ENCODE measurements around the gene TES. TPM values are rescaled to one million over a fixed set of nuclear protein-coding genes. Genes with fewer than 3 reads are reported as not detected.

The TES gene
- total and polyA plus RNA-seq, 2 of the 13 experiments (the other 11 are each of a cell fraction or from before 2014, with no cell fraction given) = 21.6 to 23.0 TPM

DNA sequence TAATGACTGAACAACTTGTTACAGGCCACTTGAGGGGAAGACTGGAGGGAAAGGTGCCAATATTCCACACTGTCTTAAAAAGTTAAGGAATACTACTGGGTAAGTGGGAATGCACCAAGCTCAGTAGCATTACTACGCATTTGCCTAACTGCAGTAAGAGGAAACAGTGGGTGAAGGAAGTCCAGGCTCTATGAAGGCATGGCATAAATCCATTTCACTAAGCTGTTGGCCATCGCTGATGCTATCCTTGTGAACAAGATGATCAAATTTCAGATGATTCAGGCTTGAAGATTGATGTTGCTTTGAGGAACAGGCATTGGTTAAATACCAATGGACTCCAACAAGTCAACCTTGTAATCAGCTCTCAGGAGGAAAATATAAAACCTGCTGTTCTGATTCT, 44.2 kb upstream of the TES start:
- Histone ChIP-seq H3K27me3 (ENCODE audit: control insufficient read depth in 1 of 2, insufficient read depth in 2 of 2, low read length in 2 of 2) (peaks cover 4 to 23% of the 10 kb centered on the region in 2 experiments; a peak in 3 of 5 replicates), H2AFZ (ENCODE audit: low read length) (no peak overlapping the region), H3K9me3 (ENCODE audit: low read length) (no peaks in the 10 kb centered on the region), H3K4me2 (ENCODE audit: low read depth, low read length) (no peak overlapping the region), H3K27ac (ENCODE audit: extremely low read length, insufficient read depth, low read length) (no peak overlapping the region), H3K4me3 (replicated peaks in 1 of 3; ENCODE audit: insufficient read depth in 1 of 3, low read depth in 2 of 3, low read length in 3 of 3) (no peak overlapping the region), H4K20me1 (ENCODE audit: insufficient read depth, low read length) (no peaks in the 10 kb centered on the region), H3K4me1 (ENCODE audit: insufficient read depth, low read length) (peaks cover 35% of the 10 kb centered on the region), H3K79me2 (ENCODE audit: insufficient read depth, low read length) (no peaks in the 10 kb centered on the region), H3K36me3 (replicated peaks in 1 of 2; ENCODE audit: control insufficient read depth in 1 of 2, insufficient read depth in 2 of 2, low read length in 2 of 2) (no peaks in the 10 kb centered on the region), H3K9ac (ENCODE audit: insufficient read depth, low read depth, low read length) (no peak overlapping the region)
- no peak for FAIRE-seq
- no TSS peak for BruUV-seq (replicated peaks)
- intact Hi-C loops (cut with micrococcal nuclease; ENCODE audit: unreplicated experiment) (loop anchor here (10.0 kb wide), 1 partner anchor 359 kb away; the partner anchor contains the start of gene CAV1), in situ Hi-C loops (cut with HindIII; ENCODE audit: extremely low pct_ligation_motif_present, low pct_unique_long_range_greater_than_20kb) (loop anchor here (25.0 kb wide), 1 partner anchor 646 kb away; no protein-coding TSS in a partner anchor)
- TF ChIP-seq, protein P1, sequence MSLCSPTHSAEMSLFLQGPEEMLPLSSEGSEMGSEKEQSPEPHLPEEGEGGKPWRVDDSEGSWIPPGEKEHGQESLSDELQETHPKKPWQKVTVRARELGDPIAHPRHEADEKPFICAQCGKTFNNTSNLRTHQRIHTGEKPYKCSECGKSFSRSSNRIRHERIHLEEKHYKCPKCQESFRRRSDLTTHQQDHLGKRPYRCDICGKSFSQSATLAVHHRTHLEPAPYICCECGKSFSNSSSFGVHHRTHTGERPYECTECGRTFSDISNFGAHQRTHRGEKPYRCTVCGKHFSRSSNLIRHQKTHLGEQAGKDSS (CRISPR knock-in tag; IDR thresholded peaks at IDR 0.05; ENCODE audit: borderline replicate concordance, low read depth) = no peak
- TF ChIP-seq KDM5B (CRISPR knock-in tag; IDR thresholded peaks at IDR 0.05; ENCODE audit: borderline replicate concordance) (no peak), ZFP36L2 (CRISPR knock-in tag; IDR thresholded peaks at IDR 0.05) (no peak), NFYB (CRISPR knock-in tag; IDR thresholded peaks at IDR 0.05) (no peak), ZNF761 (CRISPR knock-in tag; conservative IDR thresholded peaks at IDR 0.05) (no peak), SRF (IDR thresholded peaks at IDR 0.05; ENCODE audit: low read depth, low read length) (no peak), EED (CRISPR knock-in tag; IDR thresholded peaks at IDR 0.05) (no peak), FLYWCH1 (CRISPR knock-in tag; IDR thresholded peaks at IDR 0.05) (no peak), ZNF44 (CRISPR knock-in tag; IDR thresholded peaks at IDR 0.05) (no peak), BHLHE40 (IDR thresholded peaks at IDR 0.05; ENCODE audit: low read length) (no peak), ZFP90 (CRISPR knock-in tag; IDR thresholded peaks at IDR 0.05; ENCODE audit: borderline replicate concordance) (no peak), POLR2G (IDR thresholded peaks at IDR 0.05; ENCODE audit: low read depth, low read length) (no peak), MED8 (CRISPR knock-in tag; IDR thresholded peaks at IDR 0.05; ENCODE audit: insufficient replicate concordance) (no peak), KAT8 (CRISPR knock-in tag; IDR thresholded peaks at IDR 0.05) (no peak), ZNF709 (CRISPR knock-in tag; IDR thresholded peaks at IDR 0.05) (no peak)
- TF ChIP-seq, protein P2, sequence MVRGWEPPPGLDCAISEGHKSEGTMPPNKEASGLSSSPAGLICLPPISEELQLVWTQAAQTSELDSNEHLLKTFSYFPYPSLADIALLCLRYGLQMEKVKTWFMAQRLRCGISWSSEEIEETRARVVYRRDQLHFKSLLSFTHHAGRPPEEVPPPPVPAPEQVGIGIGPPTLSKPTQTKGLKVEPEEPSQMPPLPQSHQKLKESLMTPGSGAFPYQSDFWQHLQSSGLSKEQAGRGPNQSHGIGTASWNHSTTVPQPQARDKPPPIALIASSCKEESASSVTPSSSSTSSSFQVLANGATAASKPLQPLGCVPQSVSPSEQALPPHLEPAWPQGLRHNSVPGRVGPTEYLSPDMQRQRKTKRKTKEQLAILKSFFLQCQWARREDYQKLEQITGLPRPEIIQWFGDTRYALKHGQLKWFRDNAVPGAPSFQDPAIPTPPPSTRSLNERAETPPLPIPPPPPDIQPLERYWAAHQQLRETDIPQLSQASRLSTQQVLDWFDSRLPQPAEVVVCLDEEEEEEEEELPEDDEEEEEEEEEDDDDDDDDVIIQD (CRISPR knock-in tag; IDR thresholded peaks at IDR 0.05; ENCODE audit: low read depth) = no peak
- TF ChIP-seq, protein P3, sequence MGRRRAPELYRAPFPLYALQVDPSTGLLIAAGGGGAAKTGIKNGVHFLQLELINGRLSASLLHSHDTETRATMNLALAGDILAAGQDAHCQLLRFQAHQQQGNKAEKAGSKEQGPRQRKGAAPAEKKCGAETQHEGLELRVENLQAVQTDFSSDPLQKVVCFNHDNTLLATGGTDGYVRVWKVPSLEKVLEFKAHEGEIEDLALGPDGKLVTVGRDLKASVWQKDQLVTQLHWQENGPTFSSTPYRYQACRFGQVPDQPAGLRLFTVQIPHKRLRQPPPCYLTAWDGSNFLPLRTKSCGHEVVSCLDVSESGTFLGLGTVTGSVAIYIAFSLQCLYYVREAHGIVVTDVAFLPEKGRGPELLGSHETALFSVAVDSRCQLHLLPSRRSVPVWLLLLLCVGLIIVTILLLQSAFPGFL (CRISPR knock-in tag; IDR thresholded peaks at IDR 0.05) = no peak
- TF ChIP-seq, protein P4, sequence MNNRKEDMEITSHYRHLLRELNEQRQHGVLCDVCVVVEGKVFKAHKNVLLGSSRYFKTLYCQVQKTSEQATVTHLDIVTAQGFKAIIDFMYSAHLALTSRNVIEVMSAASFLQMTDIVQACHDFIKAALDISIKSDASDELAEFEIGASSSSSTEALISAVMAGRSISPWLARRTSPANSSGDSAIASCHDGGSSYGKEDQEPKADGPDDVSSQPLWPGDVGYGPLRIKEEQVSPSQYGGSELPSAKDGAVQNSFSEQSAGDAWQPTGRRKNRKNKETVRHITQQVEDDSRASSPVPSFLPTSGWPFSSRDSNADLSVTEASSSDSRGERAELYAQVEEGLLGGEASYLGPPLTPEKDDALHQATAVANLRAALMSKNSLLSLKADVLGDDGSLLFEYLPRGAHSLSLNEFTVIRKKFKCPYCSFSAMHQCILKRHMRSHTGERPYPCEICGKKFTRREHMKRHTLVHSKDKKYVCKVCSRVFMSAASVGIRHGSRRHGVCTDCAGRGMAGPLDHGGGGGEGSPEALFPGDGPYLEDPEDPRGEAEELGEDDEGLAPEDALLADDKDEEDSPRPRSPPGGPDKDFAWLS (CRISPR knock-in tag; IDR thresholded peaks at IDR 0.05; ENCODE audit: borderline replicate concordance) = no peak
- TF ChIP-seq, protein P5, sequence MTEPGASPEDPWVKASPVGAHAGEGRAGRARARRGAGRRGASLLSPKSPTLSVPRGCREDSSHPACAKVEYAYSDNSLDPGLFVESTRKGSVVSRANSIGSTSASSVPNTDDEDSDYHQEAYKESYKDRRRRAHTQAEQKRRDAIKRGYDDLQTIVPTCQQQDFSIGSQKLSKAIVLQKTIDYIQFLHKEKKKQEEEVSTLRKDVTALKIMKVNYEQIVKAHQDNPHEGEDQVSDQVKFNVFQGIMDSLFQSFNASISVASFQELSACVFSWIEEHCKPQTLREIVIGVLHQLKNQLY (CRISPR knock-in tag; IDR thresholded peaks at IDR 0.05) = no peak
- ChIA-PET POLR2A (no interaction called here), CTCF (ENCODE audit: low intra/inter-chr PET ratio, low total read pairs) (no interaction called here)
- 61% methylated on average over 2 of the region's 2 CpGs for WGBS (ENCODE audit: low lambda C conversion rate)
- ATAC-seq = no peak
- no peak for DNase-seq (ENCODE audit: low spot score)

Measured in HepG2 (cell line).